ENCODE results near the gene SPSB3. TPM values are rescaled to one million over a fixed set of nuclear protein-coding genes. Genes with fewer than 3 reads are reported as not detected.
A peak's percentile ranks its signal among the peaks of the same experiment; 100 is the strongest.

The SPSB3 gene
- polyA plus RNA-seq, 1 donor (not counting 4 experiments of a cell fraction or from before 2014, with no cell fraction given), result 9.5 TPM

DNA sequence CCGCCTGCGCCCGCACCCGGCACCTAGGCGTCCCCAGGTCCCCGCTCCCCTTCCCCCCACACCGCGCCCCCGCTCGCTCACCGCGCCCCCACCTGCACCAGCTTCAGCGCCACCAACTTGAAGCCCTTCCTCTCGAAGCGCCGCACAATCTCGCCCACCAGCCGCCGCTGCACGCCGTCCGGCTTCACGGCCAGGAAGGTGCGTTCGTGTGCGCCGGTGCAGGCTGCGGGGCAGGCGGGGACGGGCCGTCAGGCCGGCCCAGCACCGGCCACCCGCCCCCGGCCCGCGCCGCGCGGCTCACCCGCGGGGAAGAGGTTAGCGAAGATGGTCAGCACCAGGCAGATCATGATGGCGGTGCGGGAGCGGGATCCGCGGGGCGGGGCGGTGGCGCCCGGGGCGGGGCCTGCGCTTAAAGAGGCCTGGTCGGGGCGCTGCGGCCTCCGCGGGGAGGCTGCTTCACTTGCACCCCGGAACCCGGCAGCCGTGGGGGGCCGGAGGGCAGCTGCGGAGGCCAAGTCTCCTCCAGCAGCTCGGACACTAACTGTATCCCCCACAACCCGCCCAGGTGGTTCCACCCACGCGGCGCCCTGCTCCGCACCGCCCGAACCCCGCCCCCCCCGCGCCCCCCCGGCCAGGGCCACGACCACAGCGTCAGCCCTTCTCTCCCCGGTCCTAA, 11.0 kb downstream of the SPSB3 start, which contains the start of gene NME3:
Gene NME3, minus strand, starts transcription at position 356 of the 676 bp plus-strand sequence. Its CDS starts 9 bp downstream, at position 347.
- FAIRE-seq (no peak), DNase-seq (ENCODE audit: low read depth, low spot score) (no peak)
- Histone ChIP-seq H3K9ac (ENCODE audit: control insufficient read depth, extremely low read depth, insufficient read depth, low read length) (peak within 1 kb of the TSS; percentile 81), H3K27ac (ENCODE audit: control insufficient read depth, insufficient read depth, low read length) (peak within 1 kb of the TSS; percentile 76), H3K4me1 (ENCODE audit: control insufficient read depth, extremely low read depth, insufficient read depth, low read length) (peaks cover 22% of the 10 kb centered on the region), H3K9me1 (ENCODE audit: control insufficient read depth, extremely low read depth, insufficient read depth, low read length) (no peaks in the 10 kb centered on the region), H2AFZ (ENCODE audit: control insufficient read depth, low read length) (no peak within 1 kb of the TSS), H3K4me3 (ENCODE audit: control insufficient read depth in 2 of 3, extremely low read depth in 1 of 3, insufficient read depth in 2 of 3, low read depth in 1 of 3, low read length in 3 of 3) (peak within 1 kb of the TSS; percentile 73 to 75 (median 73)), H3K9me3 (ENCODE audit: control insufficient read depth, low read depth, low read length) (no peaks in the 10 kb centered on the region), H3K4me2 (ENCODE audit: control insufficient read depth, extremely low read depth, insufficient read depth, low read depth, low read length) (peak within 1 kb of the TSS; percentile 99), H3K79me2 (ENCODE audit: control insufficient read depth, insufficient read depth, low read length) (peaks cover 32% of the 10 kb centered on the region), H4K20me1 (ENCODE audit: control insufficient read depth, extremely low read depth, insufficient read depth, low read length) (peaks cover 2% of the 10 kb centered on the region), H3K27me3 (ENCODE audit: control insufficient read depth, extremely low read depth, insufficient read depth, low read length) (no peaks in the 10 kb centered on the region), H3K36me3 (ENCODE audit: control insufficient read depth in 2 of 2, extremely low read depth in 1 of 2, insufficient read depth in 2 of 2, low read length in 2 of 2) (peaks cover 3 to 11% of the 10 kb centered on the region in 2 experiments)
- dilution Hi-C loops (cut with MboI; ENCODE audit: extremely low pct_ligation_motif_present, low sequenced_read_pairs), result no loop called here
- no peak for TF ChIP-seq EZH2 (IDR thresholded peaks at IDR 0.05; ENCODE audit: low read length)
- TF ChIP-seq, protein P1, sequence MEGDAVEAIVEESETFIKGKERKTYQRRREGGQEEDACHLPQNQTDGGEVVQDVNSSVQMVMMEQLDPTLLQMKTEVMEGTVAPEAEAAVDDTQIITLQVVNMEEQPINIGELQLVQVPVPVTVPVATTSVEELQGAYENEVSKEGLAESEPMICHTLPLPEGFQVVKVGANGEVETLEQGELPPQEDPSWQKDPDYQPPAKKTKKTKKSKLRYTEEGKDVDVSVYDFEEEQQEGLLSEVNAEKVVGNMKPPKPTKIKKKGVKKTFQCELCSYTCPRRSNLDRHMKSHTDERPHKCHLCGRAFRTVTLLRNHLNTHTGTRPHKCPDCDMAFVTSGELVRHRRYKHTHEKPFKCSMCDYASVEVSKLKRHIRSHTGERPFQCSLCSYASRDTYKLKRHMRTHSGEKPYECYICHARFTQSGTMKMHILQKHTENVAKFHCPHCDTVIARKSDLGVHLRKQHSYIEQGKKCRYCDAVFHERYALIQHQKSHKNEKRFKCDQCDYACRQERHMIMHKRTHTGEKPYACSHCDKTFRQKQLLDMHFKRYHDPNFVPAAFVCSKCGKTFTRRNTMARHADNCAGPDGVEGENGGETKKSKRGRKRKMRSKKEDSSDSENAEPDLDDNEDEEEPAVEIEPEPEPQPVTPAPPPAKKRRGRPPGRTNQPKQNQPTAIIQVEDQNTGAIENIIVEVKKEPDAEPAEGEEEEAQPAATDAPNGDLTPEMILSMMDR (optimal IDR thresholded peaks at IDR 0.05 in 1 of 3, IDR thresholded peaks at IDR 0.05 in 1 of 3, conservative IDR thresholded peaks at IDR 0.05 in 1 of 3; ENCODE audit: extremely low read depth in 1 of 3, insufficient read depth in 2 of 3, low read length in 3 of 3), result no peak

DNA sequence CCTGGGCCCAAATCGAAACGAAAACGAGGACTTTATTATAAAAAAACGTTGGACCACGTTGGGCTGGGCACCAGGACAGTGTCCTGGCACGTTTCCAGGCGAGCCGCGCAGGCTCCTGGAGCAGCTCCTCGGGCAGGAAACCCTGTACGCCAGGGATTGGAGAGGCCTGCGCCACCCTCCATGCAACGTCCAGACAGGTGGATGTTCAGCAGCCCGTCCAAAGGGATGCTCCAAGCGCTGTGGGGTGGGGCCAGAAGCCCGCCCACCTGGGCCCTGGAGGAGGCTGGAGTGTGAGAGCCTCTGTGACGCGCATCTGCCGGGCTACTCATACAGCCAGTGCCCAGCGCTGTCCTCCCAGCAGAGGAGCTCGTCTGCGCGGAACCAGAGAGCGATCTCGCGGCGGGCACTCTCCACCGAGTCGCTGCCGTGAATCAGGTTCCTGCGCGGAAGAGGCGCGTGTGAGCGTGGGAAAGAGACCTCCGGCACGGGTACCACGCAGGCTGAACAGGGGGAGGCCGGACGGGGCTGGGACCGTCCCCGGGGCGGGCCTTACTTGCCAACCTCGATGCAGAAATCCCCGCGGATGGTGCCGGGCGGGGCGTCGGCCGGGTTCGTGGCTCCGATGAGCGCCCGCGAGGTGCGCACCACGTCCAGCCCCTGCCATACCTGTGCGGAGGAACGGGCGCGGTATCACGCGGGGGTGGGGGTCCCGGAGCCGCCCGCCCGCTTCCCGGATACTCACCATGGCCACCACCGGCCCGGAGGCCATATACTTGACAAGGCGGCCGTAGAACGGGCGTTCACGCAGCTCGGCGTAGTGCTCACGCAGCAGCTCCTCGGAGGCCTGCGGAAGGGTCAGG, 11.8 kb downstream of the SPSB3 start:
- Histone ChIP-seq H3K79me2 (ENCODE audit: control insufficient read depth, insufficient read depth, low read length) (peaks cover 32% of the 10 kb centered on the region), H3K4me3 (ENCODE audit: control insufficient read depth in 2 of 3, extremely low read depth in 1 of 3, insufficient read depth in 2 of 3, low read depth in 1 of 3, low read length in 3 of 3) (peak overlapping the region; percentile 51 to 75 (median 73)), H3K4me2 (ENCODE audit: control insufficient read depth, extremely low read depth, insufficient read depth, low read depth, low read length) (peak overlapping the region; percentile 99), H3K27ac (ENCODE audit: control insufficient read depth, insufficient read depth, low read length) (peak overlapping the region; percentile 36), H3K9ac (ENCODE audit: control insufficient read depth, extremely low read depth, insufficient read depth, low read length) (peak overlapping the region; percentile 81), H4K20me1 (ENCODE audit: control insufficient read depth, extremely low read depth, insufficient read depth, low read length) (peaks cover 2% of the 10 kb centered on the region), H3K36me3 (ENCODE audit: control insufficient read depth in 2 of 2, extremely low read depth in 1 of 2, insufficient read depth in 2 of 2, low read length in 2 of 2) (peaks cover 2 to 13% of the 10 kb centered on the region in 2 experiments), H3K27me3 (ENCODE audit: control insufficient read depth, extremely low read depth, insufficient read depth, low read length) (no peaks in the 10 kb centered on the region), H2AFZ (ENCODE audit: control insufficient read depth, low read length) (no peak overlapping the region), H3K9me3 (ENCODE audit: control insufficient read depth, low read depth, low read length) (no peaks in the 10 kb centered on the region), H3K4me1 (ENCODE audit: control insufficient read depth, extremely low read depth, insufficient read depth, low read length) (peaks cover 22% of the 10 kb centered on the region), H3K9me1 (ENCODE audit: control insufficient read depth, extremely low read depth, insufficient read depth, low read length) (no peaks in the 10 kb centered on the region)
- no peak for TF ChIP-seq EZH2 (IDR thresholded peaks at IDR 0.05; ENCODE audit: low read length)
- TF ChIP-seq, protein P1 (optimal IDR thresholded peaks at IDR 0.05 in 1 of 3, IDR thresholded peaks at IDR 0.05 in 1 of 3, conservative IDR thresholded peaks at IDR 0.05 in 1 of 3; ENCODE audit: extremely low read depth in 1 of 3, insufficient read depth in 2 of 3, low read length in 3 of 3), result no peak
- no peak for DNase-seq (ENCODE audit: low read depth, low spot score)
- FAIRE-seq, result no peak
- dilution Hi-C loops (cut with MboI; ENCODE audit: extremely low pct_ligation_motif_present, low sequenced_read_pairs), result no loop called here
